MM.1S (cell line): ENCODE measurements around the gene FCHSD2.

Experiments
- DNase-seq: peaks from one replicate; pipeline ENCODE4 v3.0.0-alpha.2; 2015
- H2AFZ ChIP-seq: fragments of 300-600 bp; sonication (generic); 2 replicates; pipeline ENCODE4 v1.6.0; 2016; ENCODE audit warnings: antibody characterized with exemption, low read length
- H3F3A ChIP-seq: fragments of 300-600 bp; sonication (generic); 2 replicates; pipeline ENCODE4 v1.6.1; 2016; ENCODE audit warnings: mild to moderate bottlenecking, antibody characterized with exemption, low read length, moderate library complexity, mixed read lengths; ENCODE audit not compliant: insufficient read depth
- H3K27ac ChIP-seq: fragments of 300-600 bp; sonication (generic); 2 replicates; pipeline ENCODE4 v1.5.1; 2016; ENCODE audit warnings: mild to moderate bottlenecking, low read length
- H3K27me3 ChIP-seq: fragments of 300-600 bp; sonication (generic); replicated peaks from 2 replicates; pipeline ENCODE4 v1.6.0; 2016; ENCODE audit warnings: low read length; ENCODE audit not compliant: insufficient read depth
- H3K36me3 ChIP-seq: fragments of 300-600 bp; sonication (generic); replicated peaks from 2 replicates; pipeline ENCODE4 v1.6.1; 2016; ENCODE audit warnings: mild to moderate bottlenecking, low read length, mixed read lengths; ENCODE audit not compliant: insufficient read depth
- H3K4me1 ChIP-seq: fragments of 300-600 bp; sonication (generic); 2 replicates; pipeline ENCODE4 v1.6.1; 2016; ENCODE audit warnings: low read length, mixed read lengths
- H3K4me2 ChIP-seq: fragments of 300-600 bp; sonication (generic); 2 replicates; pipeline ENCODE4 v1.6.0; 2016; ENCODE audit warnings: low read depth, low read length
- H3K4me3 ChIP-seq: fragments of 300-600 bp; sonication (generic); 2 replicates; pipeline ENCODE4 v1.5.1; 2016; ENCODE audit warnings: low read length, mixed read lengths
- H3K79me2 ChIP-seq: fragments of 300-600 bp; sonication (generic); 2 replicates; pipeline ENCODE4 v1.6.1; 2016; ENCODE audit warnings: mixed run types, low read length, mixed read lengths
- H3K9ac ChIP-seq: fragments of 300-600 bp; sonication (generic); 2 replicates; pipeline ENCODE4 v1.6.1; 2016; ENCODE audit warnings: low read length, mixed read lengths
- H3K9me2 ChIP-seq: fragments of 300-600 bp; sonication (generic); replicated peaks from 2 replicates; pipeline ENCODE4 v1.6.1; 2016; ENCODE audit warnings: mild to moderate bottlenecking, low read length, mixed read lengths; ENCODE audit not compliant: insufficient read depth
- H3K9me3 ChIP-seq: fragments of 300-600 bp; sonication (generic); replicated peaks from 2 replicates; pipeline ENCODE4 v1.6.1; 2016; ENCODE audit warnings: mild to moderate bottlenecking, low read length, mixed read lengths; ENCODE audit not compliant: insufficient read depth
- H4K20me1 ChIP-seq: fragments of 300-600 bp; sonication (generic); 2 replicates; pipeline ENCODE4 v1.6.1; 2016; ENCODE audit warnings: mild to moderate bottlenecking, low read length, moderate library complexity, mixed read lengths; ENCODE audit not compliant: insufficient read depth
- CTCF ChIP-seq: fragments of 300-600 bp; sonication (generic); IDR thresholded peaks from 2 replicates; pipeline ENCODE4 v1.5.1; 2016; ENCODE audit warnings: antibody characterized with exemption, low read length, mixed read lengths
- EZH2 ChIP-seq: fragments of 300-600 bp; sonication (generic); optimal IDR thresholded peaks from 2 replicates; pipeline ENCODE3; 2017; ENCODE audit warnings: low read depth, mild to moderate bottlenecking, antibody characterized with exemption, low read length, mixed read lengths
- EZH2phosphoT487 ChIP-seq: fragments of 300-600 bp; sonication (generic); IDR thresholded peaks from 2 replicates; pipeline ENCODE4 v1.6.1; 2018; ENCODE audit warnings: antibody characterized with exemption, low read length

FCHSD2 gene

DNA sequence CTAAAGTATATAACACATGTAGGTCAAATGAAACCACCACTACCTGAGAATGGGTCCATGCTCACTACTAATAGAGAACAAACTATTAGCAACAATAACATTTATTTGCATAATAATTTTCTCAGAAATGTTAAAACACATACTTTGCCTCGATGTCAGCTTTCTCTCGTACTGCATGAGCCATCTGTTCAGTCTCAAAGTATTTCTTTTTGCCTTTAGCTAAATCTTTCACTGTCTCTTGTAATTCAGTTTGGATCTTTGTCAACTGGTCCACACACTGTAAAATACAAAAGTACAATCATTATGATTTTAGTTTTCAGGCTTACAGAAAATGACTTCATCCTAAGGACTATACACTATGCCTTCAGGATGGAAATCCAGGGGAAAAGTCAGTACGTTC, 153.3 kb downstream of the FCHSD2 start:
- no peaks in the 10 kb centered on the region for H3K27me3 ChIP-seq
- peaks cover 5% of the 10 kb centered on the region; the same call in 1 of the 2 replicates for H3K36me3 ChIP-seq
- no peak for DNase-seq
- 0 out of 2 replicates have a peak, but pooled peaks cover 3% of the 10 kb centered on the region for H3K4me1 ChIP-seq
- no peak overlapping the region for H3K4me2 ChIP-seq
- no peak overlapping the region for H3K4me3 ChIP-seq
- TF ChIP-seq EZH2, result no peak
- no peak for TF ChIP-seq CTCF
- TF ChIP-seq EZH2phosphoT487, result no peak
- no peaks in the 10 kb centered on the region for H3F3A ChIP-seq
- H3K9me2 ChIP-seq, result no peaks in the 10 kb centered on the region
- H4K20me1 ChIP-seq, result no peaks in the 10 kb centered on the region
- H3K79me2 ChIP-seq, result peaks cover 14% of the 10 kb centered on the region
- no peak overlapping the region for H3K27ac ChIP-seq
- no peaks in the 10 kb centered on the region for H3K9me3 ChIP-seq
- H3K9ac ChIP-seq, result no peak overlapping the region
- H2AFZ ChIP-seq, result no peak overlapping the region

DNA sequence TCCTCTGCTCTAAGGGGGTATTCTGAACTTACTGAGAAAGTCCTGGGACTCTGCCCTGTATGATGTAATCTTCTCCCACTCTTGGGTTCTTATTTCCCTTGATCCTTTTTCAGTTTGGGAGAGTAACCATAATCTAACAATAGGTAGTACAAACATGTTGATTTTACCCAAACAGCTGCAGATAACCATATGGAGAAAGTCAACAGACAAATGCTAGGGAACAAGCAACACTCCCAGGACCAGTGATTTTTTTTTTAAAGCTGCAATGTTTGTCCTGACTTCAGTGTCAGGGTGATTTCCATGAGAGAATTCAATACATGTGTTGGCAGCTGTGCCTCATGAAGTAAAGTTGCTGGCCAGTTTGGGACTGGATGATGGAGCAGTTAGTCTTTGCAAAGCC, 156.5 kb downstream of the FCHSD2 start:
- no peak overlapping the region for H3K27ac ChIP-seq
- H3K4me1 ChIP-seq, result 0 out of 2 replicates have a peak, but pooled peaks cover 3% of the 10 kb centered on the region
- TF ChIP-seq EZH2 (no peak), EZH2phosphoT487 (no peak), CTCF (no peak)
- no peak overlapping the region for H3K9ac ChIP-seq
- no peak overlapping the region for H2AFZ ChIP-seq
- no peaks in the 10 kb centered on the region for H3K9me2 ChIP-seq
- H3K36me3 ChIP-seq, result peaks cover 5% of the 10 kb centered on the region; the same call in 1 of the 2 replicates
- no peak overlapping the region for H3K4me3 ChIP-seq
- H3F3A ChIP-seq, result no peaks in the 10 kb centered on the region
- H3K4me2 ChIP-seq, result no peak overlapping the region
- H4K20me1 ChIP-seq, result no peaks in the 10 kb centered on the region
- no peak for DNase-seq
- no peaks in the 10 kb centered on the region for H3K9me3 ChIP-seq
- H3K27me3 ChIP-seq, result no peaks in the 10 kb centered on the region
- H3K79me2 ChIP-seq, result peaks cover 13% of the 10 kb centered on the region

DNA sequence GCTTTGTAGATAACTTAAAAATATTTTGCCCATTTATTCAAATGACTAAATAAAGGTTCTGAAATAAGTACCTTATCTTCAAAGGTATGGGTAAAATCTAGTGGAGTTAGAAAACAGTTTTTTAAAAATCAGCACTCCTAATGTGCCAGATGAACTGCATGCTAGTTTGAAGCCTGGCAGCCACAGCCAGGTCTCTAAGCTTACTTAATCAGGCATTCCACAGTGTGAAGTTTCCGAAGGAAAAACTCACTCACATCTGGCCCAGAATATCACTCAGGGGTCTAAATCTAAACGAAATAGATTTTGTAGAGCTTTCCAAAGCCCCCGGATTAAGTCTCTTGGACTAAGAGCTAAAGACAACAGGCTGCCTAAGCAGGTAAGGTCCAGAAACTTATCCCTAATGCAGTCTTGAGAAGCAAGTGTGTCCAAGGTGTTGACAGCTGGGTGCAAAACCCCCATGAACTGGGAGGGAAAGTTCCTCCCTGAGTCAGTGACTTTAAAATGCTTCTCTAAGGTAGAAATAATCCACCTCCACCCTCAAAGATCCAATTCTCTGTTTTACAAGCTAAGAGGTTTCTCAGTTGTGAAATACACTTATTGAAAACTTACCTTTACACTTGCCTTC, 157.6 kb downstream of the FCHSD2 start:
- H3K27ac ChIP-seq, result no peak overlapping the region
- DNase-seq, result no peak
- no peaks in the 10 kb centered on the region for H3K9me3 ChIP-seq
- H4K20me1 ChIP-seq, result no peaks in the 10 kb centered on the region
- no peak overlapping the region for H2AFZ ChIP-seq
- TF ChIP-seq CTCF, result no peak
- TF ChIP-seq EZH2, result no peak
- no peak for TF ChIP-seq EZH2phosphoT487
- no peak overlapping the region for H3K4me2 ChIP-seq
- H3K27me3 ChIP-seq, result no peaks in the 10 kb centered on the region
- no peaks in the 10 kb centered on the region for H3F3A ChIP-seq
- H3K9me2 ChIP-seq, result no peaks in the 10 kb centered on the region
- no peak overlapping the region for H3K4me3 ChIP-seq
- no peak overlapping the region for H3K9ac ChIP-seq
- H3K4me1 ChIP-seq, result 0 out of 2 replicates have a peak, but pooled peaks cover 3% of the 10 kb centered on the region
- H3K36me3 ChIP-seq, result peaks cover 5% of the 10 kb centered on the region; the same call in 1 of the 2 replicates
- H3K79me2 ChIP-seq, result peaks cover 7% of the 10 kb centered on the region
